NCI-H146 treated with DMSO at 0.1 percent for 48 hours (cell line): ENCODE results near the gene TP53I11.

Experiments
- DNase-seq: peaks from one replicate; lab custom pipeline; 2025; ENCODE audit not compliant: unreplicated experiment; lab: John Stamatoyannopoulos, UW

TP53I11 gene

DNA sequence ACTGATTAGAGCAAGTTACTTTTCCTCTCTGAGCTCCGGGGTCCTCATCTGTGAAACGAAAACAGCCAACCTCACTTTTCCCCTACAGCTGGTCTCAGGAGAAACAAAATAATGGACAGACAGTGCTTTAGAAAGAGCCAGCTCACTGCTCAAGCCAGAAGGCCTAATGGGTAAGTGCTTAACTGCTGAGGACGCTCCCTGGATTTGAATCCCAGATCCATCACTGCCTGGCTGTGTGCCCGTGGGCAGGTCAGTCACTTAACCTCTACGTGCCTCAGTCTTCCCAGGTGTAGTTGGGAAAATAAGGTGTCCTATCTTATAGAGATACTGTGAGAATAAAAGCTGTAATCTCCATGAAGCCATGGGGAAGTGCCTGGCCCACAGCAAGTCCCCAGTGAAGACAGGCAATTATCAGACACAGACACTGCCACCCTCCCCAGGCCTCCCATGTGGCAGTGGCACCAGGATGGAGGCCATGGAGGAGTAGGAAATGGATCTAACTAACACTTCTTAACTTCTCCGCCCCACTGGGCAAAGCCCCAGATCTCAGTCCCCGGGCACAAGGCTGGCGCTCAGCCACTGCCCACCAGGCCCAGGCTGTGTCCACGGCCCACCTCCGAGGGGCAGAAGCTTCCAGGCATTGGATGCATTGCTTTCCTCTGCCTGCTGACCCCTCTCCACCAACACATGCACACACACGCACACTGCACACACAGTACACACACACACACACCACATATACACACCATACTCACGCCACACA, 9.2 kb downstream of the TP53I11 start:
- DNase-seq = no peak

- DNase-seq = no peak
These were observed 9.8 kb downstream of the TP53I11 start for GRCh38 chr11:44940835-44941234.

GRCh38 chr11:44940404-44940803, 10.3 kb downstream of the TP53I11 start:
- DNase-seq = no peak

DNA sequence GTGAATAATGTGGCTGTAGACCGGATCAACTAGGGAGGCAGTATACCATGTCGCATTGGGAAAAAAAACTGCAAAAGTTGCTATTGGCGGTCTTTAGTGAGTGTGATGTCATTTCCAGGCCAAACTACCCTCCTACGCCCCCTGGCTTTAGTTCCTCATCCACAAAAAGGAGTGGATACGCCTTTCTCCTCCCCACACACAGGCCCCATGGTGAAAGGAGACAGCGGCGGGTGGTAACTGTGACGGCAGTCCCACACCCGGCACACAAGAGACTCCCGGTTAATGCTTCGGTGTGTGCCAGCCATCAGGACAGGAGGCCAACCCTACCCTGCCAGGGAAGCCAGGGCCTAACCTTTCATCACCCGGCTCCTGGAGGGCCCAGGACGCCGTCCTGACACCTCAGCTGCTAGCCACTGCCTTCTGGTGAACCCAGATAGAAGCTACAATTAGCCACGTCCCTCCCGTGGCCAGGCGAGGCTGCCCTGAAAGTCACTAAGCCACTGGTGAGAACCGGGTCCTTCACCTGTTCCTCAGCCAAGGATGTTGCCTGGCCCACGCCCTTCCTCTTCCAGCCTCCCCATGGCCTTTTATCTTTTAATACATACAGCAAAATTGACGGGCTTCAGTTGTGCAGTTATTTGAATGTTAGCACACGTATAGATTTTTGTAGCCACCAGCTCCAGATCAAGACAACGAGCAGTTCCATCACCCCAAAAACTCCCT, 10.8 kb downstream of the TP53I11 start:
- DNase-seq = no peak

DNA sequence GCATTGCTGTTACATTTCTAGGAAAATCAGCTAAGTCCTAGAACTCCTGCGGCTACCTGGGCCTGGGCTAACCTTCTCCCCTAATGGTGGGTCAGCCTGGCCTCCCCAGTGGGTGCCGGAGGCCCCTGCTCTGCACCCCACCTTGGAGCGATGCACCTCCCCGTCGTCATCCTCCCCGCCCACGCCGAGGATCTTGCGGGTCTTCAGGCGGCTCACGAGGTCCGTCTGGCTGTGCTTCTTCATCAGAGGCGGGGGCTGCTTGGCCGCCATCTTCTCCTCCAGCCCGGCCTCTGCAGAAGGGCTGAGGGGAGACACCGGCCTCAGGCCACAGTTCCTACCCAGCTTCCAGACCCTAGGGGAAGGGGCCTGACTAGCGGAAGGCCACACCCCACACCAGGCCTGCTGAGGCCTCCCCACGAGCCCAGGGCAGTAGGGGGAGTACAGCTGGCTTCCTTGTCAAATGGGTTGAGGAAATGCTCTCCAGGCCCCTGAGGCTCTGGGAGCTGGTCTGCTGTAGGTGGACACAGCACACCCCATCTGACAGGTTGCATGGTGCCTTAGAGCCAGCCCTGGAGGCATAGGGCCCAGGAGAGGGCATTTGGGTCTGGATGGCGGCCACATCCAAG, 12.5 kb downstream of the TP53I11 start:
- DNase-seq = no peak

DNA sequence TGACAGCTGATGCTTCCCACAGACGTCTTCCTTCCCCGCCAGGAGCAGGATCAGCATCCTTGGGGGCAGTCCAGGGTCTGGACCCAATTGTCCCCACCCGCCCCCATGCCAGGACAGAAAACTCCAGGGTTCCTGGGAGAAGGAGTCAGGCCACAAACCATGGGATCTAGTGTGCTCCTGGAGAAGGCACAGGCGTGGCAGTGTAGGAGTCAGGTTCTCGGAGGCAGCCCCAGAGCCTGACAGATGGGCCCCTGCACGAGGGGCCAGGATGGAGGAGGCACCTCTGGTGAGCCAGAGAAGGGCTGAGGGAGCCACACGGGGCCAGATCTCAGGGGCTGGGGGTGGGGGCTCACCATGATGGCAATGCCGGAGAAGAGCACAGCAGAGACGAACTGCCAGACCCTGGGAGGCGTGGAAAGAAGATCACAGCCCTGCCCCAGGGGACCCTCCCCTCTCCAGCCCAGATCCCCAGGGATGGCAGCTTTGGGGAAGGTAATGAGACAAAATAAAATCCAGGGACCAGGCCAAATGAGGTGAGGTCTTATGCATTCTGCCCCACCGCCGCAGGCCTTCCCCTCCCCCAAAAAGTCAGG, 13.6 kb downstream of the TP53I11 start:
- no peak for DNase-seq

DNA sequence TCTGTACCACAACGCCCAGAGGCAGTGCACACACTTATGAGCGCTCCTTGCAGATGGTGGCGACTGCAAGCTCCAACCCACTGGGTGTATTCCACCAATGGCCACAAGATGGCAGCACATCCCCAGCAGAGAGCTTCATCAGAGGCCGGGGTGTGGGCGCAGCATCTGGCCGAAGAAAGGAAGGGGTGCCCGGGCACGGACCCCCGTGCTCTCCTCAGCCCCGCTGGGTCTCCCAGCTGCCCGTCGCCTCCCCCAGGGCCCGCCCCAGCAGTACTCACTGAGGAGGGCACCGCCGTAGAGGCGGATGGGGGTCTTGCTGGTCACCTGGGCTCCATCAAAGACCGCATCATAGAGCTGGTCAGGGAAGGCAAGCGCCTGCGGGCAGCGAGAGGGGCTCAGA, 14.2 kb downstream of the TP53I11 start:
- peak; percentile 43 for DNase-seq

DNA sequence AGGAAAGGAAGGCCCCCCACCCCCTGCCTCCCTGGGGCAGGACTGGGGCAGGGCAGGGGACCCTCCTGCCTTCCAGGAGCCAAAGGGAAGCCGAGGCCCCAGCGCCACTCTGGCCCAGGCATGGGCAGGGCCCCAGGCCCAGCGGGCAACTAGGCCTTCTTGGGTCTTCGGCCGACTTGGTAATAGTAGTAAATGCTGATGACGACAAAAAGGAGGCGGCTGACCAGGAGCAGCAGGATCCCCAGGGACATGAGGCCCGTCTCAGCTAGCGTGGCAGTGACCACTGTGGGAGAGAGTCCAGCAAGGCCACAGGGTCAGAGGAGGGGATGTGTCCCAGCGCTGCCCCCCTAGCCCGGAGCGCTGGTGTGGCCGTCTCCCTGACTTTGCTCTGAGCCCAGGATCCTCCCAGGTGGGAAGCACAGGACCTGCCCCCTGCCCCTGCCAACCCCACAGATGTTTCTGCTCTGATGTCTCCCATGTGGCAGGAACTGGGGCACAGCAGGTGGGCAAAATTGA, 15.9 kb downstream of the TP53I11 start:
- DNase-seq = no peak

- no peak for DNase-seq
These were observed 16.6 kb downstream of the TP53I11 start for GRCh38 chr11:44934110-44934509.

GRCh38 chr11:44931466-44931865, 19.2 kb downstream of the TP53I11 start:
- no peak for DNase-seq

DNA sequence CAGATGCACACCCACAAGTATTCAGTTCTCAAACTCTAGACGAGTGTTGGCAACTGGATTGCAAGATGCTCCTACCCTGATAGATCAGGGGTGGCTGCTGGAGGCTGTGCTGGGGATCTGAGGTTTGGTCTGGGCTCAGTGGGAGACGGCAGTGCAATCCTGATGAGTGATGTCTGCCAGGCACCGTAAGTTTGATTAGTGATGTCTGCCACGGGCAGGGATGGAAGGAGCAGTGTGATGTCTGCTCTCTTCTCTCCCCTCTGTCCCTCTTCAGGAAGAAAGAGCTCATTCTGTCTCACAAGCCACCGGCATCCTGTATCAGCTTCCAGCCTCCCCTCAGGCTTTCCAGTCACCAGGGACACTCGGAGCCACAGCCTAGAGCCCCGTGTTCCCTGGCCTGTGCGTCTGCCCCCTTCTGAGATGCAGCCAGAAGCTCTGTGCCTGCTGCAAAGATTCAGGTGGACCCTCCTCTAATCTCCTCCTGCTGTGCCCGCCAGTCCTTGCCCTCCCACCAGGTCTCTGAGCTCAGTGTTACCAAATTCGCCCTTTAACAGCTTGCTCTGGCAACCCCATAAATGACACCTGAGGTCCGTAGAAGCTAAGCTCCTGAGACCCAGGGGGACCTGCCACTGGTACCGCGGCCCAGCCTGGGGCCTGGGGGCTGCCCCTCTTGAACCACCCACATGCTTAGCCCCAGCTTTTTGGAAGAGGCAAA, 19.9 kb downstream of the TP53I11 start:
- no peak for DNase-seq

- no peak for DNase-seq
These were observed 21.9 kb downstream of the TP53I11 start for GRCh38 chr11:44928816-44929215.

GRCh38 chr11:44928144-44928543, 22.5 kb downstream of the TP53I11 start:
- DNase-seq = peak; percentile 39

GRCh38 chr11:44927174-44927661, 23.5 kb downstream of the TP53I11 start:
- peak; percentile 57 for DNase-seq

DNA sequence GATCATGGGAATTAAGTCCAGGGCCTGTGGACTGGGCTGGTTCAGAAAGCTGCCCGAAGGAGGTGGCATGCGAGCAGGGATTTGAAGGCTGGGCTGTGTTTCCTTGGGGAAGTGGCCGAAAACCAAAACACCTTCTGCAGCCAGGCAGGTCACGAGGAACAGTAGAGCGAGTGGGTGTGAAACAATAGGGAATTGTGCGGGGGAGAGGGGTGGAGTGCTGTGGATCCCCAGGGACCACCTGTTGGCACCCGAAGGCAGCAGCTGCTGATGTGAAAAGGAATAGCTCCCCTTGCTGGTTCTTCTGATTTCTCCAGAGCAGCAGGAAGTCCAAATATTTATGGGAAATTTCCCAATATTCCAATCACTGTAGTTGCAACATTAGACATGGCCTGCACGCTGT, 24.6 kb downstream of the TP53I11 start:
- DNase-seq = no peak

- no peak for DNase-seq
These were observed 26.9 kb downstream of the TP53I11 start for GRCh38 chr11:44923806-44924205.

GRCh38 chr11:44923115-44923514, 27.6 kb downstream of the TP53I11 start:
- DNase-seq = no peak

GRCh38 chr11:44920451-44920850, 30.2 kb downstream of the TP53I11 start:
- DNase-seq = no peak

- DNase-seq = no peak
These were observed 32.9 kb downstream of the TP53I11 start for GRCh38 chr11:44917741-44918140.

DNA sequence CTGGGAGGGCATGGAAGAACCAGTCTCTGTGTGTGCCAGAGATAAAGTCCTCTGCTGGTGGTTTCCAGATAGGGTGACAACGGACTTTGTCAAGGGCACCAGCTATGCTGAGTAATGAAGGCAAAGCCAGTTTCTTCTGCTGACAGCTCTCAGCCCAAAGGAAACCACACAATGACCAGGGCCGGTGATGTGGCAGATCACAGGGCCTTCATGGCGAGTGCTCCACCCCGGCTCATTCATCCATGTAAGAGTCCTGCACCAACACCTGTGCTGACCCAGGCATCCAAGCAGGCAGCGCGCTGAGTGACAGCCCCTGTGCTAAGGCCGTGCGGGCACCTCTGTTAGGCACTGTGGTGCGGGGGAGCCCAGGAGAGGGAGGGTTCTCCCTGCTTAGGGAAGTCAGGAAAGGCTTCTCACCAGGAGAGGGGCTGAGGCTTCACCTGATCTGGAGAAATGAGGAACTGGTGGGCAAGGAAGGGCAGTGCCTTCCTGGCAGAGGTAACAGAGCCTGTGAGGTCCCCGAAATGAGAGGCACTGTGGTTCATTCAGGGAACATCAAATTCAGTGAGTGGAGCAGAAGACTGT, 33.8 kb downstream of the TP53I11 start:
- no peak for DNase-seq
